GM12891 (cell line): ENCODE measurements around the gene MCU.

Experiments
- PAX5 ChIP-seq: IDR thresholded peaks from 2 replicates; pipeline ENCODE4 v1.6.1; 2011; ENCODE audit warnings: low read length, moderate library complexity, mild to moderate bottlenecking; ENCODE audit not compliant: insufficient read depth, severe bottlenecking
- POLR2A ChIP-seq: IDR thresholded peaks from 2 replicates; pipeline ENCODE4 v1.6.1; 2011; ENCODE audit warnings: low read depth, low read length, control low read depth
- POLR2AphosphoS5 ChIP-seq: IDR thresholded peaks from 2 replicates; pipeline ENCODE4 v1.6.1; 2011; ENCODE audit warnings: low read depth, low read length, control low read depth
- POU2F2 ChIP-seq: IDR thresholded peaks from 2 replicates; pipeline ENCODE4 v1.6.1; 2011; ENCODE audit warnings: low read depth, mild to moderate bottlenecking, control low read depth, low read length, moderate library complexity
- SPI1 ChIP-seq: IDR thresholded peaks from 2 replicates; pipeline ENCODE4 v1.6.1; 2011; ENCODE audit warnings: low read depth, low read length, control low read depth
- TAF1 ChIP-seq: IDR thresholded peaks from 2 replicates; pipeline ENCODE4 v1.6.1; 2011; ENCODE audit warnings: low read depth, low read length, control low read depth

DNA sequence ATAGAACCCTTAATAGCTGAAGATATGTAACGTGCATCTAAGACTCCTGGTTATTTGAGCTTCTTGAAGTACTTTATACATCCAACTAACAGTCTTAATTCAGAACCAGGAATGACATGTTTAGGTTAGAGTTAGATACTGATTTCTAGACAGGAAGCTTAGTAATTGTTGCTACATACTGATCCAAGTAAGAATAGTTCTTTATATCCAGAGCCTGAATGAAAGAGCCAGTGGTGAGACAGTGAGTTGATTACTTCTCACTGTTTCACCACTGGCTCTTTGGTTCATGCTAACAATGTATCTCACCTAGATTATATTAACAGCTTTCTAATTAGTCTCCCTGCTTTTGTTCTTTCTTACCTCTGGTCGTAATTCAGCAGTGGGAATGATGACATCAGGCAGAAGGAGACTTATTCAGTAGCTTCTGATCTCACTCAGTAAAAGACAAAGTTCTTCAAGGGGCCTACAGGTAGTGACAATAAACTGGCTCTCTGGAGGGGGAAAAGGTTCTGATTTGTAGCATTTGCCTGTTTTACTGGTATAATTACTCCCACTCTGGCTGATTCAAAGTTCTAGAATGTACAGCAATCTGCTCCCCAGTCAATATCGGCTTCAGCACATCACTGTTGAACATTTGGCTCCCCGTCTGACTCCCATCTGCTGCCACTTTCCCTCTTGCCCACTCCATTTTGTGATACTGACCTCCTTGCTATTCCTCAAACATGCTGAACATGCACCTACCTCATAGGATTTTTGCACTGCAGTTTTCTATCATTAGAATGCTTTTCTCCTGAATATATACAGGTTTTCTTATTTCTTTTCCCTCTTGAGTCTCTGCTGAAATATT lies 29.1 kb downstream of the MCU start:
- TF ChIP-seq SPI1 (no peak), POLR2A (no peak), TAF1 (no peak), POLR2AphosphoS5 (no peak), POU2F2 (no peak), PAX5 (no peak)
